Measurements from ENCODE around the gene SRRM1. TPM values are rescaled to one million over a fixed set of nuclear protein-coding genes. Genes with fewer than 3 reads are reported as not detected.

Gene SRRM1
- total and polyA plus RNA-seq, 9 of the 15 experiments (the other 6 are each of a cell fraction or from before 2014, with no cell fraction given) = 54.5 to 268 (median 115) TPM

- TF ChIP-seq ID3 (CRISPR knock-in tag; IDR thresholded peaks at IDR 0.05) (peak; percentile 26; the same call in 1 of the 2 replicates), ID3 (tag; IDR thresholded peaks at IDR 0.05) (no peak), SAFB2 (IDR thresholded peaks at IDR 0.05; ENCODE audit: borderline replicate concordance, low read depth, low read length, severe bottlenecking) (no peak), EGR1 (conservative IDR thresholded peaks at IDR 0.05) (no peak), ZNF24 (IDR thresholded peaks at IDR 0.05) (peak; percentile 48; the same call in 1 of the 2 replicates), PHF8 (IDR thresholded peaks at IDR 0.05; ENCODE audit: borderline replicate concordance, low read length) (peak; percentile 18; the same call in 1 of the 2 replicates), GABPA (tag; conservative IDR thresholded peaks at IDR 0.05; ENCODE audit: low read depth) (peak; percentile 93), RFX5 (IDR thresholded peaks at IDR 0.05; ENCODE audit: low read depth, low read length) (no peak), MEF2A (IDR thresholded peaks at IDR 0.05; ENCODE audit: control insufficient read depth, low read depth, low read length) (no peak), CBX8 (IDR thresholded peaks at IDR 0.05; ENCODE audit: borderline replicate concordance, extremely low read depth, low read depth, low read length, poor library complexity, severe bottlenecking) (no peak), FOSL1 (tag; conservative IDR thresholded peaks at IDR 0.05) (0 out of 2 replicates have a peak, but pooled peaks have one; percentile 26), ZNF75A (CRISPR knock-in tag; IDR thresholded peaks at IDR 0.05) (no peak), KDM1A (IDR thresholded peaks at IDR 0.05) (peak; percentile 87 to 91)
Measured at GRCh38 chr1:24695202-24695974, 52.3 kb downstream of the SRRM1 start (continued).
